Measurements from ENCODE around the gene NAV2.
"Not testable (repeated sequence)": the region's sequence is repeated elsewhere in the genome, so short reads cannot be mapped to it uniquely, and the experiment has no call there.

The NAV2 gene

GRCh38 chr11:19890308-19890707 lies 177.7 kb downstream of the NAV2 start:
- H3K4me3 ChIP-seq (ENCODE audit: low read depth, low read length) = no peak overlapping the region
- DNase-seq (ENCODE audit: low read depth) = no peak
- no peak for TF ChIP-seq POLR2A (IDR thresholded peaks at IDR 0.05; ENCODE audit: extremely low read depth, insufficient read length)
- TF ChIP-seq MAX (IDR thresholded peaks at IDR 0.05; ENCODE audit: low read depth, low read length) = no peak
- no peak for TF ChIP-seq MYC (IDR thresholded peaks at IDR 0.05; ENCODE audit: low read depth, low read length)
- TF ChIP-seq, protein P1, sequence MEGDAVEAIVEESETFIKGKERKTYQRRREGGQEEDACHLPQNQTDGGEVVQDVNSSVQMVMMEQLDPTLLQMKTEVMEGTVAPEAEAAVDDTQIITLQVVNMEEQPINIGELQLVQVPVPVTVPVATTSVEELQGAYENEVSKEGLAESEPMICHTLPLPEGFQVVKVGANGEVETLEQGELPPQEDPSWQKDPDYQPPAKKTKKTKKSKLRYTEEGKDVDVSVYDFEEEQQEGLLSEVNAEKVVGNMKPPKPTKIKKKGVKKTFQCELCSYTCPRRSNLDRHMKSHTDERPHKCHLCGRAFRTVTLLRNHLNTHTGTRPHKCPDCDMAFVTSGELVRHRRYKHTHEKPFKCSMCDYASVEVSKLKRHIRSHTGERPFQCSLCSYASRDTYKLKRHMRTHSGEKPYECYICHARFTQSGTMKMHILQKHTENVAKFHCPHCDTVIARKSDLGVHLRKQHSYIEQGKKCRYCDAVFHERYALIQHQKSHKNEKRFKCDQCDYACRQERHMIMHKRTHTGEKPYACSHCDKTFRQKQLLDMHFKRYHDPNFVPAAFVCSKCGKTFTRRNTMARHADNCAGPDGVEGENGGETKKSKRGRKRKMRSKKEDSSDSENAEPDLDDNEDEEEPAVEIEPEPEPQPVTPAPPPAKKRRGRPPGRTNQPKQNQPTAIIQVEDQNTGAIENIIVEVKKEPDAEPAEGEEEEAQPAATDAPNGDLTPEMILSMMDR (IDR thresholded peaks at IDR 0.05; ENCODE audit: low read depth, low read length) = no peak

- TF ChIP-seq MYC (IDR thresholded peaks at IDR 0.05; ENCODE audit: low read depth, low read length) (no peak), POLR2A (IDR thresholded peaks at IDR 0.05; ENCODE audit: extremely low read depth, insufficient read length) (no peak), MAX (IDR thresholded peaks at IDR 0.05; ENCODE audit: low read depth, low read length) (no peak)
- TF ChIP-seq, protein P1 (IDR thresholded peaks at IDR 0.05; ENCODE audit: low read depth, low read length) = no peak
- no peak for DNase-seq (ENCODE audit: low read depth)
- H3K4me3 ChIP-seq (ENCODE audit: low read depth, low read length) = no peak overlapping the region
Measured at GRCh38 chr11:19891022-19891421, 178.4 kb downstream of the NAV2 start.

DNA sequence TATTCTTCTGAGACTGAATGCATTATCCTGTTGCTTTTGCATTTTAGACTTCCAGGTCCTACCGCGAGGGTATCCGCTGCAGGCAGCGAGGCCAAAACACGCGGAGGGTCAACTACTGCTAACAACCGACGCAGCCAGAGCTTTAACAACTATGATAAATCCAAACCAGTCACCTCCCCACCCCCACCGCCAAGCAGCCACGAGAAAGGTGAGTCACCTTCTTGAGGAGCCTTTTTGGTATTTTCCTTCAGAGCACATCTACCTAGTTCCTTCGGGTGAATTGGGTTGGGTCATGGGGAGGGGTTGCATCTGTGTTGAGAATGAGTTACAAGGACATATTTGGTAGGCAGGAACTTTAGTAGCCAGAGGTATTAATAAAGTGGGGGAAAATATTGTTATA lies 179.8 kb downstream of the NAV2 start:
- no peak overlapping the region for H3K4me3 ChIP-seq (ENCODE audit: low read depth, low read length)
- DNase-seq (ENCODE audit: low read depth) = no peak
- TF ChIP-seq POLR2A (IDR thresholded peaks at IDR 0.05; ENCODE audit: extremely low read depth, insufficient read length) (no peak), MYC (IDR thresholded peaks at IDR 0.05; ENCODE audit: low read depth, low read length) (no peak), MAX (IDR thresholded peaks at IDR 0.05; ENCODE audit: low read depth, low read length) (no peak)
- TF ChIP-seq, protein P1 (IDR thresholded peaks at IDR 0.05; ENCODE audit: low read depth, low read length) = no peak

DNA sequence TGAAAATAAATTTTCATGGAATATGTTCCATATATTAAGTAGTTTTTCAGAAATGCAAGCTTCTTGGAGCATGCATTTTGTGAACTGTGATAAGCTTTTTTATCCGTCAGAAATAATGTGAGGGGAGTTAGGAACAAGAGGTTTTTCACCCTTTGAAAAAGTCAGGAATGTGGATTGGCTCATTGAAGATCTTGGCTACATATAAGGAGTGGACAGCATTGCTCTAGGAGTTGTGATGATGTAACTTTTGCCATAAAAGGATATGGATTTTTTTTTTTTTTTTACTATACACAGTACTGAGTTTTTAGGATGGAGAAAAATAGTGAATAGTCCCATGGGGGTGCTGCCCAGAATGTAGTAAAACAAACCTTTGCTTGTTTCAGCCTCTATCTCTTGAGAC lies 180.2 kb downstream of the NAV2 start:
- TF ChIP-seq MAX (IDR thresholded peaks at IDR 0.05; ENCODE audit: low read depth, low read length) (no peak), MYC (IDR thresholded peaks at IDR 0.05; ENCODE audit: low read depth, low read length) (no peak), POLR2A (IDR thresholded peaks at IDR 0.05; ENCODE audit: extremely low read depth, insufficient read length) (no peak)
- TF ChIP-seq, protein P1 (IDR thresholded peaks at IDR 0.05; ENCODE audit: low read depth, low read length) = no peak
- no peak for DNase-seq (ENCODE audit: low read depth)
- no peak overlapping the region for H3K4me3 ChIP-seq (ENCODE audit: low read depth, low read length)

DNA sequence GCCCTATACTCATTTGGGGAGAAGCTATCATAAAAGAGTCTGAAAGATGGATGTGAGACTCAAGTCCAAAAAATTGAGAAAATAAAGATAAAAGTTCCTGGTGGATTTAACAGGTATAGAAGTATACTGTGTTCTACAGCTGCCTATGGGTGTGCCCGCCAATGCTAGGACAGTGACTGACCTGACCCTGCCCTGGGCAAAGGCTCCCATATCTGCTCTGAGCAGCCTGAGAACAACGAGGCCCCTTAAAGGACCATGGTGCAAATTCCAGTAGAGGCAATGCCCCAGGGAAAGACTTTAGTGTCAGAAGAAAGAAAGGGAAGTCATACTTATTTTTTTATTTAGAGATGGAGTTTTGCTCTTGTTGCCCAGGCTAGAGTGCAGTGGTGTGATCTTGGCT lies 181.8 kb downstream of the NAV2 start:
- TF ChIP-seq POLR2A (IDR thresholded peaks at IDR 0.05; ENCODE audit: extremely low read depth, insufficient read length) = no peak
- TF ChIP-seq MAX (IDR thresholded peaks at IDR 0.05; ENCODE audit: low read depth, low read length) = no peak
- TF ChIP-seq, protein P1 (IDR thresholded peaks at IDR 0.05; ENCODE audit: low read depth, low read length) = no peak
- no peak for TF ChIP-seq MYC (IDR thresholded peaks at IDR 0.05; ENCODE audit: low read depth, low read length)
- H3K4me3 ChIP-seq (ENCODE audit: low read depth, low read length) = no peak overlapping the region

GRCh38 chr11:19895037-19895436 lies 182.4 kb downstream of the NAV2 start:
- H3K4me3 ChIP-seq (ENCODE audit: low read depth, low read length); DNase-seq (ENCODE audit: low read depth): not testable (repeated sequence)

More for the DNA sequence above, 181.8 kb downstream of the NAV2 start:
- DNase-seq (ENCODE audit: low read depth) = no peak

Measured in NB4 (cell line).